Testis (tissue), 5 donors: ENCODE measurements around the gene RSPRY1. TPM values are rescaled to one million over a fixed set of nuclear protein-coding genes. Genes with fewer than 3 reads are reported as not detected.

Experiments
- DNase-seq: peaks from one replicate; pipeline ENCODE4 v3.0.0-alpha.2; 2019
- H3K27ac ChIP-seq, 2 donors: fragments of 200-600 bp; sonication (generic); one replicate each; pipeline ENCODE4 v1.5.1; 2019
- H3K27me3 ChIP-seq: fragments of 200-600 bp; sonication (generic); one replicate; pipeline ENCODE4 v1.5.1; 2019
- H3K36me3 ChIP-seq: fragments of 200-600 bp; sonication (generic); one replicate; pipeline ENCODE4 v1.5.1; 2017; ENCODE audit warnings: low read depth; ENCODE audit errors: missing control alignments
- H3K4me1 ChIP-seq: fragments of 200-600 bp; sonication (generic); one replicate; pipeline ENCODE4 v1.5.1; 2019
- H3K4me3 ChIP-seq, 2 donors: fragments of 200-600 bp; sonication (generic); one replicate each; pipeline ENCODE4 v1.5.1; 2017 to 2019
- H3K9me3 ChIP-seq: fragments of 200-600 bp; sonication (generic); one replicate; pipeline ENCODE4 v1.5.1; 2017
- POLR2A ChIP-seq: fragments of 450-650 bp; IDR thresholded peaks from one replicate; pipeline ENCODE4 v1.6.1; 2017; ENCODE audit warnings: antibody characterized with exemption, mild to moderate bottlenecking, moderate library complexity
- WGBS, 2 donors: methylation state at CpG; one replicate each; pipeline ENCODE4 v1.1.5; 2018; 5-methylcytosine and 5-hydroxymethylcytosine counted together
- intact Hi-C: fragments of 100-400 bp; cut with DNase I; formaldehyde crosslinking; loops from one replicate; pipeline ENCODE4 v1.15.1; 2023; ENCODE audit warnings: low total_unique reads
- long read RNA-seq, 2 donors: transcript quantifications; one replicate each; lab custom pipeline, GENCODE V29; 2026
- polyA plus RNA-seq: library from polyadenylated mRNA; stranded (reverse); fragments of 350-450 nt; fragmentation: Illumina TruSeq; extraction: RNeasy Lipid Tissue Mini Kit (QIAGEN cat#74804); gene quantifications from one replicate; pipeline ENCODE4 v1.2.3, GENCODE V29; 2014; ENCODE audit warnings: low read depth, low replicate concordance; ENCODE audit not compliant: insufficient read depth
- total RNA-seq, 2 donors: library from RNA; depleted of rRNA; stranded (reverse); fragments of >200 nt; gene quantifications; one replicate each; pipeline ENCODE4 v1.2.3, GENCODE V29; 2016
- TF ChIP-seq, protein P1 (sequence below), 3 experiments: fragments of 450-650 bp in 2 of 3; fragments of 200-600 bp in 1 of 3; sonication (generic) in 1 of 3; IDR thresholded peaks; one replicate each; pipeline ENCODE4 v1.5.1; 2016 to 2019; ENCODE audit warnings: antibody characterized with exemption in 3 of 3, mild to moderate bottlenecking in 2 of 3, moderate library complexity in 1 of 3

RSPRY1 gene
- total RNA-seq (10 to 100 TPM; 73.3 to 81.2 TPM), polyA plus RNA-seq (53.0 TPM)
- long read RNA-seq, donor 1, partial matches to known transcripts: 0 of 3 reads
- long read RNA-seq, donor 1, other reads (novel, unspliced or antisense): 0 of 3 reads
- long read RNA-seq, donor 2, partial matches to known transcripts: 0 of 5 reads
- long read RNA-seq, donor 2, other reads (novel, unspliced or antisense): 0 of 5 reads

DNA sequence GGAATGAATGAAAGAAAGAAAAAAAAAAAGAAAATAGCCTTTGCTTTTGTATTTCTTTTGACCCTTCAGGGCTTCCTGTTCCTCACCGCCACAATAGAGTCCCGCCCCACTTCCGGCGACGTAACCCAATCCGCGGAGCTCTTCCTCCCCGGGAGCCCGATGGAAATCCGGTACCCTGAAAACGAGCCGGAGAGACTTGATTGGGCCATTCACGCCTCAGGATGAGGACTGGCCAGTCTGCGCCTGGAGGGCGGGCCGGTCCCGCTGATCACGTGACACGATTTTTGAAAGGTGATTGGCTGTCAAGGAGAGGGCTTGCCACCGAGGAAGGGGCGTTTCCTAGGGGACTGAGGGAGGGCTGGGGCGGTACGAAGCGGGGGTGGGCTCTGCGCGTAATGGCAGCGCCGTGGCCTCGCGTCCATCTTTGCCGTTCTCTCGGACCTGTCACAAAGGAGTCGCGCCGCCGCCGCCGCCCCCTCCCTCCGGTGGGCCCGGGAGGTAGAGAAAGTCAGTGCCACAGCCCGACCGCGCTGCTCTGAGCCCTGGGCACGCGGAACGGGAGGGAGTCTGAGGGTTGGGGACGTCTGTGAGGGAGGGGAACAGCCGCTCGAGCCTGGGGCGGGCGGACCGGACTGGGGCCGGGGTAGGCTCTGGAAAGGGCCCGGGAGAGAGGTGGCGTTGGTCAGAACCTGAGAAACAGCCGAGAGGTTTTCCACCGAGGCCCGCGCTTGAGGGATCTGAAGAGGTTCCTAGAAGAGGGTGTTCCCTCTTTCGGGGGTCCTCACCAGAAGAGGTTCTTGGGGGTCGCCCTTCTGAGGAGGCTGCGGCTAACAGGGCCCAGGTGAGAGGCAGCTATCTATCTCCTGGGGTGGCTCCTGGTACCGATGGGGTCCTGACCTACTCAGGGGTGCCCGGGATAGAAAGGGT, at the start of gene RSPRY1, which contains the start of gene PSME3IP1:
TSS of gene RSPRY1 (plus strand) at position 385 of the 927 bp plus-strand sequence. CDS start 18,330 bp downstream, outside the sequence.
TSS of gene PSME3IP1 (minus strand) at position 95 of the 927 bp plus-strand sequence. CDS start 12,185 bp downstream, outside the sequence.
- Histone ChIP-seq H3K4me3 (peak within 1 kb of the TSS; percentile 74 to 97), H3K36me3 (no peaks in the 10 kb centered on the region), H3K4me1 (peaks cover 23% of the 10 kb centered on the region), H3K27ac (peak within 1 kb of the TSS; percentile 88 to 93), H3K9me3 (no peaks in the 10 kb centered on the region), H3K27me3 (no peaks in the 10 kb centered on the region)
- WGBS, 2 donors: 0% methylated on average over 46 to 62 of the region's 64 CpGs
- intact Hi-C loops: no loop called here
- DNase-seq: peak; percentile 99
- TF ChIP-seq POLR2A: peak; percentile 61
- TF ChIP-seq, protein P1, sequence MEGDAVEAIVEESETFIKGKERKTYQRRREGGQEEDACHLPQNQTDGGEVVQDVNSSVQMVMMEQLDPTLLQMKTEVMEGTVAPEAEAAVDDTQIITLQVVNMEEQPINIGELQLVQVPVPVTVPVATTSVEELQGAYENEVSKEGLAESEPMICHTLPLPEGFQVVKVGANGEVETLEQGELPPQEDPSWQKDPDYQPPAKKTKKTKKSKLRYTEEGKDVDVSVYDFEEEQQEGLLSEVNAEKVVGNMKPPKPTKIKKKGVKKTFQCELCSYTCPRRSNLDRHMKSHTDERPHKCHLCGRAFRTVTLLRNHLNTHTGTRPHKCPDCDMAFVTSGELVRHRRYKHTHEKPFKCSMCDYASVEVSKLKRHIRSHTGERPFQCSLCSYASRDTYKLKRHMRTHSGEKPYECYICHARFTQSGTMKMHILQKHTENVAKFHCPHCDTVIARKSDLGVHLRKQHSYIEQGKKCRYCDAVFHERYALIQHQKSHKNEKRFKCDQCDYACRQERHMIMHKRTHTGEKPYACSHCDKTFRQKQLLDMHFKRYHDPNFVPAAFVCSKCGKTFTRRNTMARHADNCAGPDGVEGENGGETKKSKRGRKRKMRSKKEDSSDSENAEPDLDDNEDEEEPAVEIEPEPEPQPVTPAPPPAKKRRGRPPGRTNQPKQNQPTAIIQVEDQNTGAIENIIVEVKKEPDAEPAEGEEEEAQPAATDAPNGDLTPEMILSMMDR (IDR thresholded peaks at IDR 0.05): no peak

- H3K4me1 ChIP-seq: peaks cover 5% of the 10 kb centered on the region
- no peak overlapping the region for H3K4me3 ChIP-seq
- no peak for DNase-seq
- 74 to 86% methylated on average over 14 of the region's 14 CpGs for whole genome bisulfite sequencing, 2 donors
- H3K36me3 ChIP-seq: no peaks in the 10 kb centered on the region
- H3K27me3 ChIP-seq: no peaks in the 10 kb centered on the region
- TF ChIP-seq POLR2A: no peak
- TF ChIP-seq, protein P1 (IDR thresholded peaks at IDR 0.05): no peak
- intact Hi-C loops: no loop called here
- H3K9me3 ChIP-seq: no peaks in the 10 kb centered on the region
- H3K27ac ChIP-seq: no peak overlapping the region
Measured at GRCh38 chr16:57137043-57137442, 49.1 kb upstream of the RSPRY1 start.

- no peak overlapping the region for H3K4me3 ChIP-seq
- intact Hi-C loops: no loop called here
- DNase-seq: no peak
- no peaks in the 10 kb centered on the region for H3K27me3 ChIP-seq
- H3K27ac ChIP-seq: no peak overlapping the region
- TF ChIP-seq, protein P1 (IDR thresholded peaks at IDR 0.05): no peak
- TF ChIP-seq POLR2A: no peak
- H3K36me3 ChIP-seq: no peaks in the 10 kb centered on the region
- 84 to 95% methylated on average over 8 to 10 of the region's 10 CpGs for WGBS, 2 donors
- peaks cover 5% of the 10 kb centered on the region for H3K4me1 ChIP-seq
- no peaks in the 10 kb centered on the region for H3K9me3 ChIP-seq
Measured at GRCh38 chr16:57137566-57138273, 48.4 kb upstream of the RSPRY1 start.

- 85 to 87% methylated on average over 10 of the region's 10 CpGs for WGBS, 2 donors
- Histone ChIP-seq H3K36me3 (no peaks in the 10 kb centered on the region), H3K4me1 (peaks cover 5% of the 10 kb centered on the region)
Measured at GRCh38 chr16:57138281-57138935, 47.7 kb upstream of the RSPRY1 start.

More at GRCh38 chr16:57138281-57138935, 47.7 kb upstream of the RSPRY1 start:
- intact Hi-C loops: no loop called here
- no peak for TF ChIP-seq POLR2A
- TF ChIP-seq, protein P1 (IDR thresholded peaks at IDR 0.05): no peak
- no peaks in the 10 kb centered on the region for H3K9me3 ChIP-seq
- no peaks in the 10 kb centered on the region for H3K27me3 ChIP-seq
- no peak overlapping the region for H3K27ac ChIP-seq
- DNase-seq: no peak
- H3K4me3 ChIP-seq: no peak overlapping the region
